CD14-positive monocyte (primary cell): ENCODE measurements around the gene SLC22A1. TPM values are rescaled to one million over a fixed set of nuclear protein-coding genes. Genes with fewer than 3 reads are reported as not detected.

Source experiments
- DNase-seq, 3 donors: peaks; one replicate each; pipeline ENCODE4 v3.0.0-alpha.2; 2011 to 2022
- H2AFZ ChIP-seq: 2 replicates; pipeline ENCODE4 v1.6.0; 2012; ENCODE audit warnings: mild to moderate bottlenecking, low read depth, low read length, inconsistent platforms; ENCODE audit not compliant: insufficient read depth, poor library complexity, severe bottlenecking
- H3K27ac ChIP-seq, 2 donors: 1 replicate in 1 of 2; 2 replicates in 1 of 2; pipeline ENCODE4 v1.5.1; 2012 to 2013; ENCODE audit warnings: low read length in 2 of 2, control low read depth in 1 of 2, inconsistent platforms in 1 of 2, low read depth in 1 of 2, mild to moderate bottlenecking in 1 of 2
- H3K27me3 ChIP-seq, 2 donors: one replicate each; pipeline versions ENCODE4 v1.6.0 to v1.6.1; 2011 to 2013; ENCODE audit warnings: low read length in 2 of 2; ENCODE audit not compliant: control insufficient read depth in 2 of 2, insufficient read depth in 2 of 2
- H3K36me3 ChIP-seq, 2 donors: replicated peaks in 1 of 2; 1 replicate in 1 of 2; 2 replicates in 1 of 2; pipeline versions ENCODE4 v1.5.1 to v1.6.1; 2012 to 2013; ENCODE audit warnings: low read length in 2 of 2, control low read depth in 1 of 2, inconsistent platforms in 1 of 2, mild to moderate bottlenecking in 1 of 2; ENCODE audit not compliant: insufficient read depth in 2 of 2, control insufficient read depth in 1 of 2
- H3K4me1 ChIP-seq, 2 donors: 1 replicate in 1 of 2; 2 replicates in 1 of 2; pipeline versions ENCODE4 v1.5.1 to v1.6.1; 2012 to 2013; ENCODE audit warnings: low read length in 2 of 2, control low read depth in 1 of 2, inconsistent platforms in 1 of 2, mild to moderate bottlenecking in 1 of 2, moderate library complexity in 1 of 2; ENCODE audit not compliant: insufficient read depth in 2 of 2, control insufficient read depth in 1 of 2
- H3K4me2 ChIP-seq: replicated peaks from 2 replicates; pipeline ENCODE3; 2012; ENCODE audit warnings: low read length, moderate library complexity, mild to moderate bottlenecking; ENCODE audit not compliant: poor library complexity, severe bottlenecking; ENCODE audit errors: extremely low read depth
- H3K4me3 ChIP-seq, 3 experiments: fragments of 200-600 bp in 1 of 3; sonication (generic) in 1 of 3; replicated peaks in 1 of 3; 1 replicate in 2 of 3; 2 replicates in 1 of 3; pipeline ENCODE4 v1.5.1; 2011 to 2013; ENCODE audit warnings: low read length in 3 of 3, mild to moderate bottlenecking in 3 of 3, control low read depth in 2 of 3, low read depth in 2 of 3, inconsistent platforms in 1 of 3, moderate library complexity in 1 of 3
- H3K79me2 ChIP-seq: 2 replicates; pipeline ENCODE4 v1.6.0; 2012; ENCODE audit warnings: mild to moderate bottlenecking, control low read depth, inconsistent platforms, low read length, moderate library complexity; ENCODE audit not compliant: insufficient read depth
- H3K9ac ChIP-seq: 2 replicates; pipeline ENCODE4 v1.6.0; 2017; ENCODE audit warnings: low read length, mild to moderate bottlenecking; ENCODE audit not compliant: insufficient read depth, poor library complexity, severe bottlenecking
- H3K9me3 ChIP-seq, 2 donors: replicated peaks in 1 of 2; 1 replicate in 1 of 2; 2 replicates in 1 of 2; pipeline versions ENCODE4 v1.5.1 to v1.6.1; 2012 to 2013; ENCODE audit warnings: low read length in 2 of 2, control low read depth in 1 of 2; ENCODE audit not compliant: control insufficient read depth in 1 of 2, insufficient read depth in 1 of 2
- H4K20me1 ChIP-seq: 2 replicates; pipeline ENCODE4 v1.6.0; 2012; ENCODE audit warnings: mild to moderate bottlenecking, low read length, control low read depth, moderate library complexity; ENCODE audit not compliant: insufficient read depth
- H3K27ac Mint-ChIP-seq, 7 donors: one replicate each; pipeline ENCODE4 v1.8.0; 2020; ENCODE audit warnings: mild to moderate bottlenecking in 7 of 7, mixed read lengths in 7 of 7, moderate library complexity in 6 of 7, inconsistent platforms in 2 of 7
- H3K27me3 Mint-ChIP-seq, 3 donors: one replicate each; pipeline ENCODE4 v1.8.0; 2021 to 2022; ENCODE audit warnings: low read depth in 3 of 3, mild to moderate bottlenecking in 3 of 3, mixed read lengths in 3 of 3, moderate library complexity in 3 of 3, inconsistent platforms in 1 of 3
- H3K36me3 Mint-ChIP-seq, 2 donors: one replicate each; pipeline ENCODE4 v1.8.0; 2020; ENCODE audit warnings: mixed read lengths in 2 of 2, inconsistent platforms in 1 of 2, mild to moderate bottlenecking in 1 of 2
- H3K4me1 Mint-ChIP-seq: one replicate; pipeline ENCODE4 v1.8.0; 2020; ENCODE audit warnings: mild to moderate bottlenecking, mixed read lengths
- H3K4me3 Mint-ChIP-seq, 2 donors: one replicate each; pipeline ENCODE4 v1.8.0; 2020; ENCODE audit warnings: mild to moderate bottlenecking in 2 of 2, mixed read lengths in 2 of 2, moderate library complexity in 1 of 2
- H3K9me3 Mint-ChIP-seq, 7 donors: one replicate each; pipeline ENCODE4 v1.8.0; 2020 to 2022; ENCODE audit warnings: mixed read lengths in 7 of 7, mild to moderate bottlenecking in 6 of 7, moderate library complexity in 6 of 7, inconsistent platforms in 2 of 7
- CTCF ChIP-seq: fragments of 200-600 bp; IDR thresholded peaks from one replicate; pipeline ENCODE4 v1.8.0; 2022; ENCODE audit warnings: antibody characterized with exemption, mild to moderate bottlenecking
- WGBS: methylation state at CpG from one replicate; pipeline ENCODE4 v1.1.5; 2013; ENCODE audit warnings: missing lambda C conversion rate; ENCODE audit not compliant: insufficient coverage; 5-methylcytosine and 5-hydroxymethylcytosine counted together
- intact Hi-C, 2 donors: fragments of 100-400 bp; cut with micrococcal nuclease; formaldehyde crosslinking; loops; one replicate each; pipeline versions ENCODE4 v1.15.0 to v1.15.1; 2023
- polyA plus RNA-seq, 3 donors: library from polyadenylated mRNA; depleted of rRNA in 1 of 3; unstranded in 2 of 3; stranded (reverse) in 1 of 3; fragments of 300-500 nt in 2 of 3; fragments of >200 nt in 1 of 3; fragmentation: Illumina TruSeq in 2 of 3; gene quantifications; 1 replicate in 2 of 3; 2 replicates in 1 of 3; pipeline ENCODE4 v1.2.3, GENCODE V29; 2012 to 2021

SLC22A1 gene
- polyA plus RNA-seq, 3 donors, result 0.36 to 0.48 TPM; not detected in 1

GRCh38 chr6:160146454-160147145 lies 25.0 kb downstream of the SLC22A1 start:
- TF ChIP-seq CTCF, result no peak
- Mint-ChIP-seq H3K36me3 (no peaks in the 10 kb centered on the region), H3K9me3 (peaks cover 0 to 5% (median 0%) of the 10 kb centered on the region in 7 donors), H3K4me3 (no peak overlapping the region), H3K27ac (no peak overlapping the region), H3K4me1 (no peaks in the 10 kb centered on the region), H3K27me3 (peaks cover 3 to 7% (median 6%) of the 10 kb centered on the region in 3 donors)
- DNase-seq, result no peak
- no CpG with 5 or more reads among the region's 6 CpGs for WGBS
- H3K79me2 ChIP-seq, result no peaks in the 10 kb centered on the region
- no peak overlapping the region for H3K27ac ChIP-seq
- H3K27me3 ChIP-seq, result peaks cover 2 to 3% of the 10 kb centered on the region in 2 donors
- no peak overlapping the region for H2AFZ ChIP-seq
- H3K4me2 ChIP-seq, result no peak overlapping the region
- H3K36me3 ChIP-seq, result no peaks in the 10 kb centered on the region
- no peaks in the 10 kb centered on the region for H3K4me1 ChIP-seq
- no peaks in the 10 kb centered on the region for H3K9me3 ChIP-seq
- intact Hi-C loops, result no loop called here
- H3K9ac ChIP-seq, result no peak overlapping the region
- H4K20me1 ChIP-seq, result no peaks in the 10 kb centered on the region
- H3K4me3 ChIP-seq, result no peak overlapping the region

GRCh38 chr6:160147146-160147536 lies 25.5 kb downstream of the SLC22A1 start:
- H3K9me3 ChIP-seq, result no peaks in the 10 kb centered on the region
- H3K27me3 Mint-ChIP-seq, result peaks cover 5 to 7% (median 6%) of the 10 kb centered on the region in 3 donors
- no peak overlapping the region for H3K27ac ChIP-seq
- WGBS, result 100% methylated on average over 1 of the region's 3 CpGs
- H3K27ac Mint-ChIP-seq, result no peak overlapping the region
- H3K4me1 Mint-ChIP-seq, result no peaks in the 10 kb centered on the region
- no peaks in the 10 kb centered on the region for H3K79me2 ChIP-seq
- no peak for DNase-seq
- no peak overlapping the region for H2AFZ ChIP-seq
- TF ChIP-seq CTCF, result no peak
- H3K36me3 ChIP-seq, result no peaks in the 10 kb centered on the region
- intact Hi-C loops, result no loop called here
- H3K4me1 ChIP-seq, result no peaks in the 10 kb centered on the region
- no peak overlapping the region for H3K4me2 ChIP-seq
- H3K27me3 ChIP-seq, result peaks cover 2 to 3% of the 10 kb centered on the region in 2 donors
- H3K4me3 ChIP-seq, result no peak overlapping the region
- no peak overlapping the region for H3K4me3 Mint-ChIP-seq
- no peak overlapping the region for H3K9ac ChIP-seq
- no peaks in the 10 kb centered on the region for H3K36me3 Mint-ChIP-seq
- no peaks in the 10 kb centered on the region for H4K20me1 ChIP-seq
- peaks cover 0 to 5% (median 0%) of the 10 kb centered on the region in 7 donors for H3K9me3 Mint-ChIP-seq
